Mesothelial cell of epicardium (in vitro differentiated cells): ENCODE measurements around the gene CHD6. TPM values are rescaled to one million over a fixed set of nuclear protein-coding genes. Genes with fewer than 3 reads are reported as not detected.

Experiments
- DNase-seq, 2 experiments: peaks; one replicate each; pipeline ENCODE4 v3.0.0; 2021; ENCODE audit warnings: low spot score in 2 of 2; ENCODE audit not compliant: unreplicated experiment in 2 of 2
- H3K27ac Mint-ChIP-seq: 2 replicates; pipeline ENCODE4 v1.8.0; 2021; ENCODE audit warnings: mixed read lengths
- H3K27me3 Mint-ChIP-seq: 2 replicates; pipeline ENCODE4 v1.8.0; 2021; ENCODE audit warnings: low read depth, mixed read lengths
- H3K36me3 Mint-ChIP-seq: 2 replicates; pipeline ENCODE4 v1.8.0; 2021; ENCODE audit warnings: mixed read lengths
- H3K4me1 Mint-ChIP-seq: 2 replicates; pipeline ENCODE4 v1.8.0; 2021; ENCODE audit warnings: mixed read lengths
- H3K4me3 Mint-ChIP-seq: 2 replicates; pipeline ENCODE4 v1.8.0; 2021; ENCODE audit warnings: mild to moderate bottlenecking, moderate library complexity, mixed read lengths
- H3K9me3 Mint-ChIP-seq: 2 replicates; pipeline ENCODE4 v1.8.0; 2021; ENCODE audit warnings: mixed read lengths
- CTCF ChIP-seq: fragments of 200-600 bp; sonication (generic); IDR thresholded peaks from one replicate; pipeline ENCODE4 v1.5.0; 2021; ENCODE audit warnings: antibody characterized with exemption; ENCODE audit not compliant: unreplicated experiment
- total RNA-seq: library from RNA; stranded (reverse); gene quantifications from 3 replicates; pipeline ENCODE4 v1.2.1, GENCODE V29; 2021

The CHD6 gene
- total RNA-seq, 1 donor from 2014 or later, result 107 TPM

- Mint-ChIP-seq H3K4me3 (no peak overlapping the region), H3K36me3 (no peaks in the 10 kb centered on the region), H3K4me1 (no peaks in the 10 kb centered on the region), H3K27ac (no peak overlapping the region), H3K27me3 (no peaks in the 10 kb centered on the region), H3K9me3 (no peaks in the 10 kb centered on the region)
- no peak for DNase-seq
- no peak for TF ChIP-seq CTCF
Observed at GRCh38 chr20:41353530-41353929, 264.6 kb downstream of the CHD6 start.

GRCh38 chr20:41352666-41353065, 265.5 kb downstream of the CHD6 start:
- Mint-ChIP-seq H3K27ac (no peak overlapping the region), H3K36me3 (no peaks in the 10 kb centered on the region), H3K9me3 (no peaks in the 10 kb centered on the region), H3K4me1 (no peaks in the 10 kb centered on the region), H3K4me3 (no peak overlapping the region), H3K27me3 (no peaks in the 10 kb centered on the region)
- TF ChIP-seq CTCF, result no peak
- DNase-seq, result no peak

GRCh38 chr20:41352106-41352505, 266.1 kb downstream of the CHD6 start:
- no peaks in the 10 kb centered on the region for H3K36me3 Mint-ChIP-seq
- no peaks in the 10 kb centered on the region for H3K4me1 Mint-ChIP-seq
- DNase-seq, result no peak

More at GRCh38 chr20:41352106-41352505, 266.1 kb downstream of the CHD6 start:
- H3K27me3 Mint-ChIP-seq, result no peaks in the 10 kb centered on the region
- no peak overlapping the region for H3K27ac Mint-ChIP-seq
- no peaks in the 10 kb centered on the region for H3K9me3 Mint-ChIP-seq
- no peak overlapping the region for H3K4me3 Mint-ChIP-seq
- TF ChIP-seq CTCF, result no peak
